Measurements from ENCODE around the gene SCYL3.

DNA sequence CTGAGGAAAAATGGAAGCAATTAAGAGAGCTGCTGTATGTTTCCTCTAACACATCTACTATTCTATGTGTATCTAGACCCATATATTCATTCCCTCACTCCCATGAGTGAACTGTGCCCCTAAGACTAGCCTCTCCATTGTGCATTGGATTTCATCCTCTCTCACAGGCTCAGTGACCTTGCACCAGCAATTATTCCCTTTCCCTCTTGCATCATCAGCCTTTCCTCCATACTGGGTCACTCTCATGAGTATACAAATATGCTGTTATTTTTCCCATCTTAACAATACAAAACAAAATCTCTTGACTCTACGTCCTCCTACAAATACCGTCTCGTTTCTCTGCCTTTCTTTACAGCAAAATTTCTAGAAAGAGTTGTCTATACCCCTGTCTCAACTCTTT is 69.5 kb downstream of the SCYL3 start:
- TF ChIP-seq, protein P1, sequence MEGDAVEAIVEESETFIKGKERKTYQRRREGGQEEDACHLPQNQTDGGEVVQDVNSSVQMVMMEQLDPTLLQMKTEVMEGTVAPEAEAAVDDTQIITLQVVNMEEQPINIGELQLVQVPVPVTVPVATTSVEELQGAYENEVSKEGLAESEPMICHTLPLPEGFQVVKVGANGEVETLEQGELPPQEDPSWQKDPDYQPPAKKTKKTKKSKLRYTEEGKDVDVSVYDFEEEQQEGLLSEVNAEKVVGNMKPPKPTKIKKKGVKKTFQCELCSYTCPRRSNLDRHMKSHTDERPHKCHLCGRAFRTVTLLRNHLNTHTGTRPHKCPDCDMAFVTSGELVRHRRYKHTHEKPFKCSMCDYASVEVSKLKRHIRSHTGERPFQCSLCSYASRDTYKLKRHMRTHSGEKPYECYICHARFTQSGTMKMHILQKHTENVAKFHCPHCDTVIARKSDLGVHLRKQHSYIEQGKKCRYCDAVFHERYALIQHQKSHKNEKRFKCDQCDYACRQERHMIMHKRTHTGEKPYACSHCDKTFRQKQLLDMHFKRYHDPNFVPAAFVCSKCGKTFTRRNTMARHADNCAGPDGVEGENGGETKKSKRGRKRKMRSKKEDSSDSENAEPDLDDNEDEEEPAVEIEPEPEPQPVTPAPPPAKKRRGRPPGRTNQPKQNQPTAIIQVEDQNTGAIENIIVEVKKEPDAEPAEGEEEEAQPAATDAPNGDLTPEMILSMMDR (IDR thresholded peaks at IDR 0.05 in 8 of 11, conservative IDR thresholded peaks at IDR 0.05 in 3 of 11) = no peak
- no peak for TF ChIP-seq POLR2AphosphoS5 (IDR thresholded peaks at IDR 0.05)
